GM19193 (cell line): ENCODE data around the gene INTS12.

Experiments used
- POLR2A ChIP-seq: IDR thresholded peaks from 4 replicates; pipeline ENCODE4 v1.6.1; 2011; ENCODE audit not compliant: insufficient read depth, insufficient read length; ENCODE audit errors: extremely low read depth

INTS12 gene

GRCh38 chr4:105644257-105644656 lies 64.2 kb downstream of the INTS12 start:
- no peak for TF ChIP-seq POLR2A

GRCh38 chr4:105641845-105642244 lies 66.6 kb downstream of the INTS12 start:
- TF ChIP-seq POLR2A = no peak

- TF ChIP-seq POLR2A = no peak
Measured at GRCh38 chr4:105637408-105638176, 70.9 kb downstream of the INTS12 start.

GRCh38 chr4:105634402-105635080 lies 73.9 kb downstream of the INTS12 start:
- no peak for TF ChIP-seq POLR2A

GRCh38 chr4:105633241-105633640 lies 75.2 kb downstream of the INTS12 start:
- no peak for TF ChIP-seq POLR2A
